NB4 (cell line): ENCODE measurements around the gene IGF1R.

Experiments used
- POLR2A ChIP-seq: IDR thresholded peaks from 2 replicates; pipeline ENCODE4 v1.6.1; 2011; ENCODE audit warnings: mild to moderate bottlenecking; ENCODE audit not compliant: insufficient read length; ENCODE audit errors: extremely low read depth
- TF ChIP-seq, protein P1 (sequence below): IDR thresholded peaks from one replicate; pipeline ENCODE4 v1.5.1; 2012; ENCODE audit warnings: low read depth, low read length
- TF ChIP-seq, protein P2 (sequence below): IDR thresholded peaks from 2 replicates; pipeline ENCODE4 v1.6.1; 2011; ENCODE audit warnings: low read depth, low read length

DNA sequence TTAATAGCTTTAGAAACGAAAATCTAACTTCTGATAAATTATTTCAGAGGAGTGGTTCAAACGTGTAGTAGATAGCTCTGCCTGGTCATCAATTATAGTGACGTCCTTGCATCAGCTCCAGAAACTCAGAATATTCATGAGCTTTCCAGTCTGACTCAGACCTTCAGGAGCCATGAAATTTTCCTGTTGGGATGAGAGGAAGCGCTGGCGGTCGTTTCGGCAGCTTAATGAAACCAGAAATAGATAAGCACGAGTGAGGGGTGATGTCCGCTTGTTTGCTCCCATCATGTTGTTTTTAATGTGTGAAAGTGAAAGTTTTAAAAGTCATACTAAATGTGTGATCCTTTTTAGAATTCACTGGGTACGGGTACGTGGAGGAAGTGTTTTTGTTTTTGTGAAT lies 218.2 kb downstream of the IGF1R start:
- no peak for TF ChIP-seq POLR2A
- TF ChIP-seq, protein P1, sequence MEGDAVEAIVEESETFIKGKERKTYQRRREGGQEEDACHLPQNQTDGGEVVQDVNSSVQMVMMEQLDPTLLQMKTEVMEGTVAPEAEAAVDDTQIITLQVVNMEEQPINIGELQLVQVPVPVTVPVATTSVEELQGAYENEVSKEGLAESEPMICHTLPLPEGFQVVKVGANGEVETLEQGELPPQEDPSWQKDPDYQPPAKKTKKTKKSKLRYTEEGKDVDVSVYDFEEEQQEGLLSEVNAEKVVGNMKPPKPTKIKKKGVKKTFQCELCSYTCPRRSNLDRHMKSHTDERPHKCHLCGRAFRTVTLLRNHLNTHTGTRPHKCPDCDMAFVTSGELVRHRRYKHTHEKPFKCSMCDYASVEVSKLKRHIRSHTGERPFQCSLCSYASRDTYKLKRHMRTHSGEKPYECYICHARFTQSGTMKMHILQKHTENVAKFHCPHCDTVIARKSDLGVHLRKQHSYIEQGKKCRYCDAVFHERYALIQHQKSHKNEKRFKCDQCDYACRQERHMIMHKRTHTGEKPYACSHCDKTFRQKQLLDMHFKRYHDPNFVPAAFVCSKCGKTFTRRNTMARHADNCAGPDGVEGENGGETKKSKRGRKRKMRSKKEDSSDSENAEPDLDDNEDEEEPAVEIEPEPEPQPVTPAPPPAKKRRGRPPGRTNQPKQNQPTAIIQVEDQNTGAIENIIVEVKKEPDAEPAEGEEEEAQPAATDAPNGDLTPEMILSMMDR = no peak
- TF ChIP-seq, protein P2, sequence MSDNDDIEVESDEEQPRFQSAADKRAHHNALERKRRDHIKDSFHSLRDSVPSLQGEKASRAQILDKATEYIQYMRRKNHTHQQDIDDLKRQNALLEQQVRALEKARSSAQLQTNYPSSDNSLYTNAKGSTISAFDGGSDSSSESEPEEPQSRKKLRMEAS = no peak
